NCI-H2196 (cell line): ENCODE results near the gene COQ2.
A peak's percentile ranks its signal among the peaks of the same experiment; 100 is the strongest.

ENCODE experiments used
- DNase-seq: peaks from one replicate; lab custom pipeline; 2025; ENCODE audit not compliant: unreplicated experiment; lab: John Stamatoyannopoulos, UW

Gene COQ2

DNA sequence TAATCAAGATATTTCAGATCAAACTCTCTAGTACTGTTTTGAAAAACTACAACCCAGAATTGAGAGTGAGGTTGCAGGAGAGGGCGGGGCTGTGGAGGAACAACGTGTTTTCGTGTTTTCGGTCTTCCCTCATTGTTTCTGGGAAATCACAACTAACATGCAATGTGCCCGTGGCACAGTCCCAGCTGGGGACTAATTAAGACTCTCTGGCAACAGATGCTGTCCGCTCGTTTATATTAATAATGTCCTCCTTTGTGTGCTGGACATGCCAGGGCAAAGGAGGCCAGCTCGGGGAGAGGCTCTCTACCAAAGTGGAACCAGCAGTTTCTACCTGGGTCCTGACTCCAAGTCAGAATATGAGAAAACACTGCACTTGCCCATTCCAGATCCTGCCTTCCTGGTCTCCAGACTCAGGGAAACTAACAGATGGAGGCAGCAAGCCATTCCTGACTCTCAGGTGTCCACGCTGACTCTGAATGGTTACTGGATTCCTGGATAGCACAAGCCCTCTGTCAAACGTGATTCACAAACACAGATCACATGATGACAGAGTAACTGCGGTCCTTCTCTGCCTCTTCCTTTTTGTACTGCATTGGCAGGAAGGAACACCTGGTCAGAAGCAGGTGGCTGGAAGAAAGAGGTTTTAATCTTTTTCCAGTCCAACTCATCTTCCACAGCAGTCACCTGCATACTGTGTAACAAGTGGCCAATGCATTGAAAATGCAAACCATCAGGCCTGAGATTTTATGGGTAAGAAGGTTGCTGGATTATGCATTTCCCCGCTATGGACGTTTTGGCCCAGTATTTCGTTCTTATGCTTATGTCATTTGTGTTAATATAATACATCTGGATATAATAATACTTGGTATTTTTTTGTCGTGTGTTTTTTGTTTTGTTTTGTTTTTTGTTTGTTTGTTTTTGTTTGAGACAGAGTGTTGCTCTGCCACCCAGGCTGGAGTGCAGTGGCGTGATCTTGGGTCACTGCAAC lies 65.0 kb downstream of the COQ2 start:
- DNase-seq = peak; percentile 43

DNA sequence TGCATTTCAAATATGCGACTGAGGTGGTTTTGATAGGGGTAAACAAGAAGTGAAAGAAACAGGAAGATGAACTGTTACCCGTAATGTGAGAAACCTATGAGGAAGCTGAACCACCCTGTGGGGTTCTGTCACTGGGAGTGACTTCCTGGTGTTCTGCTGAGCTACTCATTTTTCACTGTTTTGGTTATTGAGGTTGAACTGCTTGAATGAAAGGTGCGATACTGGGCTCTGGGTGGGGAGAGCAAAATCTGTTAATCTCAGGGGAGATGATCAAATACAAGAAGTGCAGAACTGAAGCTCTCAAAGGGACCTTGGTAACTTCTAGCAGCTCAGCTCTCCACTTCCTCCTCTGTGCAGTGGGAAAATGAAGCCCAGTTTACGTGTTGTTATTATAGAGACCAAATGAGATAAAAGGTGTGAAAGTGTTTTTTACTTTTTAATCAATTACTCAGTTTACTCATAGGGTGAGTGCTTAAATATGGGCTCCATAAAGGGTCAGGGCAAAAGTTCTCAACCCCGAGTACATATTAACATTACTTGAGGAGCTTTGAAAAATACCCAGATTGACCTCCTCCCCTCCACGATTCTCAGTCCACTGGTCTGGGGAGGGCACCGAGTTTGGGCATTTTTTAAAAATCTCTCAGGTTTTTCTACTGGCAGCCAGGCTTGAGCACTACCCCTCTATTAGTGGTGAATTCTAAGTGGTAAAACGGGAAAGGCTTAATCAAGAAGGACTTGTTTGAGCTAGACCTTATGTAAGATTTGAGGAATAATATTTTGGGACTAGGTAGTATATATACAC lies 66.7 kb downstream of the COQ2 start:
- DNase-seq = no peak

DNA sequence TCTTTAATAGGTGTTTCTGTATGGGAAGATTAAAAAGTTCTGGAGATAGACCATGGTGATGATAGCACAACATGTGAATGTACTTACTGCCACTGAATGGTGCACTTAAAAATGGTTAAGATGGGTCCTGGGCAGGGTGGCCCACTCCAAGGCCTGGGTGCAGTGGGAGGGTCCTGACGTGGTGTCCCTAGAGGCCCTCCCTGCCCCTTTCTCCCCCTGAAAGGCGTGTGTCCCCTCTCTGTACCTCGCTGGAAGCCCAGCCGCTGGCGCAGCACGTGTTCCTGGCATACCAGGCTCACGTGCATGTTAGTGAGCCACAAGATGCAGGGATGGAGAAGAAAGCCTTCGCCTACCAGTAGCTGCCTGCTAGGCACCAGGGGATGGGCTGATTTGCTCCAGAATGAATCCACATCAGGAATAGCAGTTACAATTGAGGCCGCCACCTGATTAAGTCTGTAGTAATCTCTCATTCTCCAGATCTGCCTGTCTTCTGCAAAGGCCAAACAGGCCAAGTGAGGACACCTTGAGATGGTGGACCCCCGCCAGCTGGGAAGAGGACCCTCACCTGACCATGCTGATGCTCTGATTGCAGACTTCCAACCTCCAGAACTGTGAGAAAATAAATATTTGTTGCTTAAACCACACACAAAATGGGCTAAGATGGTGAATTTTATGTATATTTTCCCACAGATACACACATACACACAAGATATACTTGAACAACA lies 67.5 kb downstream of the COQ2 start:
- no peak for DNase-seq

DNA sequence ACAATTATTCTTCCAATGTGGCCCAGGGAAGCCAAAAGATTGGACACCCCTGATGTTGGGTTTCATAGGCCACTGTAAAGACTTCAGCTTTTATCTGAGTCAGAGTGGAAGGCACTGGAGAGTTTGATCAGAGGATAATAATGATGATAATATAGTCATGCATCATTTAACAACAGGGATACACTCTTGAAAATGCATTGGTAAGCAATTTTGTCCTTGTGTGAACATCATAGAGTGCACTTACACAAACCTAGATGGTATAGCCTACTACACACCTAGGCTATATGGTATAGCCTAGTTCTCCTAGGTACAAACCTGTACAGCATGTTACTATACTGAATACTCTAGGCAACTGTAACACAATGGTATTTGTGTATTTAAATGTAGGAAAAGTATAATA lies 70.5 kb downstream of the COQ2 start:
- no peak for DNase-seq
